Endothelial cell of umbilical vein (primary cell): ENCODE measurements around the gene HIC1. TPM values are rescaled to one million over a fixed set of nuclear protein-coding genes. Genes with fewer than 3 reads are reported as not detected.

Source experiments
- BruUV-seq: library from RNA; stranded (reverse); fragments of 400-500 nt; replicated peaks from 2 replicates; lab custom pipeline; 2021; lab: Mats Ljungman, UMichigan
- CTCF ChIA-PET: fragments of 300-600, 350-600 bp; sonication (Branson Sonifier 250); formaldehyde crosslinking; loops from one replicate; lab custom pipeline; 2021; ENCODE audit warnings: antibody characterized with exemption, inconsistent platforms; lab: Charles Lee
- POLR2A ChIA-PET: fragments of 300-600, 350-600 bp; sonication (Branson Sonifier 250); formaldehyde crosslinking; loops from one replicate; lab custom pipeline; 2021; ENCODE audit warnings: antibody characterized with exemption, inconsistent platforms; lab: Charles Lee
- DNase-seq: peaks from one replicate; pipeline ENCODE4 v3.0.0-alpha.2; 2011; ENCODE audit warnings: low read depth, low spot score
- FAIRE-seq: peaks from 2 replicates; lab custom pipeline; 2011; peaks lifted over from hg19 to GRCh38; lab: Jason Lieb, UNC
- H2AFZ ChIP-seq: 2 replicates; pipeline ENCODE4 v1.6.0; 2012; ENCODE audit warnings: low read depth, low read length, control low read depth, inconsistent platforms
- H3K27ac ChIP-seq: 2 replicates; pipeline ENCODE4 v1.5.1; 2011; ENCODE audit warnings: low read depth, mild to moderate bottlenecking, control low read depth, low read length, moderate library complexity; ENCODE audit not compliant: insufficient read depth
- H3K27me3 ChIP-seq, 2 experiments: 2 replicates each; pipeline versions ENCODE4 v1.6.0 to v1.6.1; 2011; ENCODE audit warnings: low read length in 2 of 2, mixed read lengths in 1 of 2; ENCODE audit not compliant: control insufficient read depth in 2 of 2, insufficient read depth in 2 of 2
- H3K36me3 ChIP-seq, 2 experiments: 2 replicates in 1 of 2; 3 replicates in 1 of 2; pipeline ENCODE4 v1.5.1; 2011; ENCODE audit warnings: low read length in 2 of 2, mild to moderate bottlenecking in 1 of 2, moderate library complexity in 1 of 2; ENCODE audit not compliant: control insufficient read depth in 2 of 2, insufficient read depth in 2 of 2; ENCODE audit errors: extremely low read depth in 1 of 2
- H3K4me1 ChIP-seq: 3 replicates; pipeline ENCODE4 v1.5.1; 2011; ENCODE audit warnings: mild to moderate bottlenecking, low read length; ENCODE audit not compliant: control insufficient read depth, insufficient read depth; ENCODE audit errors: extremely low read depth
- H3K4me2 ChIP-seq: 2 replicates; pipeline ENCODE4 v1.6.1; 2011; ENCODE audit warnings: low read length, control low read depth, mixed read lengths; ENCODE audit not compliant: insufficient read depth
- H3K4me3 ChIP-seq, 3 experiments: fragments of 200-600 bp in 1 of 3; sonication (generic), shearing (Covaris generic) in 1 of 3; replicated peaks in 1 of 3; 2 replicates each; pipeline ENCODE4 v1.5.1; 2011 to 2016; ENCODE audit warnings: control low read depth in 3 of 3, low read length in 3 of 3, mild to moderate bottlenecking in 2 of 3, inconsistent platforms in 1 of 3, low read depth in 1 of 3, moderate library complexity in 1 of 3; ENCODE audit not compliant: insufficient read depth in 1 of 3
- H3K79me2 ChIP-seq: 2 replicates; pipeline ENCODE4 v1.6.0; 2012; ENCODE audit warnings: low read length, inconsistent platforms; ENCODE audit not compliant: control insufficient read depth, insufficient read depth
- H3K9ac ChIP-seq: replicated peaks from 2 replicates; pipeline ENCODE3; 2011; ENCODE audit warnings: low read length, control low read depth; ENCODE audit not compliant: insufficient read depth; ENCODE audit errors: extremely low read depth
- H3K9me1 ChIP-seq: replicated peaks from 3 replicates; pipeline ENCODE4 v1.6.0; 2011; ENCODE audit warnings: mild to moderate bottlenecking, low read length; ENCODE audit not compliant: control insufficient read depth, insufficient read depth; ENCODE audit errors: extremely low read depth
- H3K9me3 ChIP-seq: replicated peaks from 2 replicates; pipeline ENCODE4 v1.5.1; 2012; ENCODE audit warnings: low read length, inconsistent platforms; ENCODE audit not compliant: control insufficient read depth, insufficient read depth
- H4K20me1 ChIP-seq: replicated peaks from 2 replicates; pipeline ENCODE3; 2011; ENCODE audit warnings: mild to moderate bottlenecking, low read length; ENCODE audit not compliant: control insufficient read depth, insufficient read depth; ENCODE audit errors: extremely low read depth
- CTCF ChIP-seq, 2 donors: IDR thresholded peaks; 1 replicate in 1 of 2; 2 replicates in 1 of 2; pipeline ENCODE4 v1.5.1; 2011; ENCODE audit warnings: low read length in 2 of 2, mild to moderate bottlenecking in 2 of 2, moderate library complexity in 2 of 2, control low read depth in 1 of 2, inconsistent platforms in 1 of 2, low read depth in 1 of 2; ENCODE audit not compliant: insufficient read depth in 1 of 2; ENCODE audit errors: extremely low read depth in 1 of 2
- EZH2 ChIP-seq: IDR thresholded peaks from 2 replicates; pipeline ENCODE4 v1.6.1; 2012; ENCODE audit warnings: borderline replicate concordance, low read depth, mild to moderate bottlenecking, moderate library complexity, low read length, inconsistent platforms; ENCODE audit not compliant: severe bottlenecking
- FOS ChIP-seq: IDR thresholded peaks from 2 replicates; pipeline ENCODE4 v1.6.1; 2011; ENCODE audit warnings: mild to moderate bottlenecking, low read length, moderate library complexity, borderline replicate concordance; ENCODE audit not compliant: insufficient read depth
- GATA2 ChIP-seq: IDR thresholded peaks from 2 replicates; pipeline ENCODE4 v1.7.0; 2011; ENCODE audit warnings: low read depth, mild to moderate bottlenecking, moderate library complexity, mixed read lengths, low read length; ENCODE audit not compliant: insufficient read length, insufficient read depth
- MAX ChIP-seq: IDR thresholded peaks from 2 replicates; pipeline ENCODE4 v1.6.1; 2011; ENCODE audit not compliant: insufficient read depth, insufficient read length
- MYC ChIP-seq: IDR thresholded peaks from one replicate; pipeline ENCODE4 v1.6.1; 2011; ENCODE audit warnings: mild to moderate bottlenecking, low read depth, low read length
- POLR2A ChIP-seq: IDR thresholded peaks from 2 replicates; pipeline ENCODE4 v1.6.1; 2012; ENCODE audit warnings: low read depth, mild to moderate bottlenecking, control low read depth, low read length
- POLR2AphosphoS5 ChIP-seq: IDR thresholded peaks from 2 replicates; pipeline ENCODE4 v1.6.1; 2012; ENCODE audit warnings: low read depth, mild to moderate bottlenecking, control low read depth, low read length, moderate library complexity; ENCODE audit not compliant: insufficient read depth
- dilution Hi-C: fragments of 300-500 bp; cut with MboI; formaldehyde crosslinking; loops from one replicate; pipeline ENCODE4 v1.15.0; 2019; ENCODE audit warnings: low sequenced_read_pairs; ENCODE audit not compliant: extremely low pct_ligation_motif_present
- intact Hi-C: fragments of 100-400 bp; cut with micrococcal nuclease; formaldehyde crosslinking; loops from one replicate; pipeline ENCODE4 v1.10.0; 2022
- polyA plus RNA-seq, 4 experiments: library from polyadenylated mRNA; depleted of rRNA in 3 of 4; stranded (reverse) in 3 of 4; unstranded in 1 of 4; fragments of >200 nt; gene quantifications; 2 replicates each; pipeline versions ENCODE4 v1.2.1 to v1.2.3, GENCODE V29; 2011 to 2012; ENCODE audit warnings: missing spikeins in 1 of 4
- total RNA-seq: library from RNA; stranded (reverse); gene quantifications from 2 replicates; pipeline ENCODE4 v1.2.3, GENCODE V29; 2021

HIC1 gene
- total and polyA plus RNA-seq, 2 donors (not counting 3 experiments of a cell fraction or from before 2014, with no cell fraction given): 18.2 to 35.5 TPM

- no peak overlapping the region for H3K9ac ChIP-seq
- intact Hi-C loops: no loop called here
- H3K36me3 ChIP-seq: peaks cover 5 to 9% of the 10 kb centered on the region in 2 experiments
- dilution Hi-C loops: no loop called here
- H3K4me3 ChIP-seq: no peak overlapping the region
- H3K4me2 ChIP-seq: no peak overlapping the region
- H4K20me1 ChIP-seq: no peaks in the 10 kb centered on the region
- H3K79me2 ChIP-seq: peaks cover 12% of the 10 kb centered on the region
- no peaks in the 10 kb centered on the region for H3K9me3 ChIP-seq
- no peak overlapping the region for H2AFZ ChIP-seq
- no peak for FAIRE-seq
- CTCF ChIA-PET: interaction anchor here (0.8 kb wide), 1 partner anchor 197 kb away, joined by 7 read pairs; no protein-coding TSS in a partner anchor
- H3K4me1 ChIP-seq: peaks cover 14% of the 10 kb centered on the region
- H3K9me1 ChIP-seq: no peaks in the 10 kb centered on the region
- BruUV-seq: no TSS peak
- POLR2A ChIA-PET: no interaction called here
- no peak overlapping the region for H3K27ac ChIP-seq
- DNase-seq: no peak
- H3K27me3 ChIP-seq: peaks cover 2 to 9% of the 10 kb centered on the region in 2 experiments
- TF ChIP-seq POLR2A (no peak), POLR2AphosphoS5 (no peak), GATA2 (no peak), FOS (no peak), MAX (no peak), CTCF (IDR thresholded peaks at IDR 0.05; ENCODE audit: extremely low read depth in 1 of 2, insufficient read depth in 1 of 2, low read depth in 1 of 2, low read length in 2 of 2) (no peak), MYC (no peak), EZH2 (no peak)
These were observed 7.3 kb upstream of the HIC1 start for GRCh38 chr17:2047590-2047989.
